CD4-positive, alpha-beta T cell treated with Interleukin-15 for 4 hours (primary cell): ENCODE results near the gene PPRC1.
A peak's percentile ranks its signal among the peaks of the same experiment; 100 is the strongest.

Experiments
- DNase-seq: peaks from one replicate; pipeline ENCODE4 v3.0.0-alpha.2; 2020; ENCODE audit warnings: low spot score

PPRC1 gene

GRCh38 chr10:102119417-102120141, 13.3 kb upstream of the PPRC1 start:
- peak; percentile 72 for DNase-seq

- peak; percentile 77 for DNase-seq
These were observed 12.5 kb upstream of the PPRC1 start, which contains the start of gene LDB1 for GRCh38 chr10:102120142-102120990. Gene LDB1 (minus strand): TSS chr10:102120368. CDS start chr10:102120110, 258 bp downstream.

- no peak for DNase-seq
These were observed 11.7 kb upstream of the PPRC1 start for GRCh38 chr10:102120991-102121738.

GRCh38 chr10:102121739-102122372, 11.0 kb upstream of the PPRC1 start:
- no peak for DNase-seq

GRCh38 chr10:102122450-102122849, 10.4 kb upstream of the PPRC1 start:
- DNase-seq: no peak

GRCh38 chr10:102123223-102123622, 9.6 kb upstream of the PPRC1 start:
- DNase-seq: no peak

GRCh38 chr10:102131286-102132170, 1.3 kb upstream of the PPRC1 start:
- no peak for DNase-seq

GRCh38 chr10:102132193-102132562, 662 bp upstream of the PPRC1 start:
- no peak for DNase-seq

GRCh38 chr10:102133373-102134195, 744 bp downstream of the PPRC1 start:
- peak; percentile 43 for DNase-seq

- DNase-seq: no peak
These were observed 1.6 kb downstream of the PPRC1 start for GRCh38 chr10:102134416-102134815.

- no peak for DNase-seq
These were observed 3.2 kb downstream of the PPRC1 start for GRCh38 chr10:102135956-102136526.

GRCh38 chr10:102139281-102140110, 6.7 kb downstream of the PPRC1 start:
- no peak for DNase-seq

- DNase-seq: no peak
These were observed 7.4 kb downstream of the PPRC1 start for GRCh38 chr10:102140218-102140617.

- no peak for DNase-seq
These were observed 8.2 kb downstream of the PPRC1 start for GRCh38 chr10:102140913-102141540.

- no peak for DNase-seq
These were observed 8.8 kb downstream of the PPRC1 start for GRCh38 chr10:102141583-102142107.

GRCh38 chr10:102146971-102147428, 14.2 kb downstream of the PPRC1 start:
- no peak for DNase-seq

GRCh38 chr10:102147561-102147960, 14.7 kb downstream of the PPRC1 start:
- no peak for DNase-seq

- no peak for DNase-seq
These were observed 15.4 kb downstream of the PPRC1 start for GRCh38 chr10:102148275-102148674.
